Spleen (tissue), 11 donors: ENCODE data around the gene NHERF1. TPM values are rescaled to one million over a fixed set of nuclear protein-coding genes. Genes with fewer than 3 reads are reported as not detected.
A peak's percentile ranks its signal among the peaks of the same experiment; 100 is the strongest.

Experiments used
- DNase-seq: peaks from one replicate; pipeline ENCODE4 v3.0.0-alpha.2; 2020
- H3K27ac ChIP-seq, 8 donors: fragments of 200-600 bp; sonication (generic) in 7 of 8; 1 replicate in 4 of 8; 2 replicates in 4 of 8; pipeline versions ENCODE4 v1.5.0 to v1.8.0; 2016 to 2021; ENCODE audit warnings: inconsistent platforms in 4 of 8, mild to moderate bottlenecking in 4 of 8, moderate library complexity in 1 of 8
- H3K27me3 ChIP-seq, 7 donors: fragments of 200-600 bp; sonication (generic) in 6 of 7; replicated peaks in 1 of 7; 1 replicate in 4 of 7; 2 replicates in 3 of 7; pipeline versions ENCODE4 v1.5.0 to v1.8.0; 2016 to 2021; ENCODE audit warnings: inconsistent platforms in 3 of 7, mild to moderate bottlenecking in 1 of 7
- H3K36me3 ChIP-seq, 6 donors: fragments of 200-600 bp; sonication (generic) in 5 of 6; 1 replicate in 4 of 6; 2 replicates in 2 of 6; pipeline versions ENCODE4 v1.5.0 to v1.8.0; 2016 to 2021; ENCODE audit warnings: inconsistent platforms in 2 of 6
- H3K4me1 ChIP-seq, 6 donors: fragments of 200-600 bp; sonication (generic) in 5 of 6; 1 replicate in 3 of 6; 2 replicates in 3 of 6; pipeline versions ENCODE4 v1.5.0 to v1.8.0; 2016 to 2021; ENCODE audit warnings: inconsistent platforms in 3 of 6
- H3K4me3 ChIP-seq, 8 donors: fragments of 200-600 bp; sonication (generic) in 7 of 8; 1 replicate in 4 of 8; 2 replicates in 4 of 8; pipeline versions ENCODE4 v1.5.0 to v1.8.0; 2016 to 2021; ENCODE audit warnings: inconsistent platforms in 4 of 8, mild to moderate bottlenecking in 4 of 8, moderate library complexity in 2 of 8
- H3K9me3 ChIP-seq, 8 donors: fragments of 200-600 bp; sonication (generic) in 7 of 8; 1 replicate in 4 of 8; 2 replicates in 4 of 8; pipeline versions ENCODE4 v1.5.0 to v1.8.0; 2016 to 2021; ENCODE audit warnings: inconsistent platforms in 4 of 8
- POLR2A ChIP-seq, 3 donors: fragments of 450-650 bp; IDR thresholded peaks; one replicate each; pipeline ENCODE4 v1.5.1; 2017; ENCODE audit warnings: antibody characterized with exemption in 3 of 3, mild to moderate bottlenecking in 1 of 3
- POLR2AphosphoS5 ChIP-seq, 3 donors: sonication (generic); formaldehyde crosslinking; IDR thresholded peaks; one replicate each; pipeline ENCODE4 v1.5.1; 2017; ENCODE audit warnings: antibody characterized with exemption in 3 of 3
- WGBS, 5 donors: extraction: QIAGEN DNeasy Blood & Tissue Kit in 3 of 5; methylation state at CpG; one replicate each; pipeline versions ENCODE4 v1.1.5 to v1.1.7; 2013 to 2018; 5-methylcytosine and 5-hydroxymethylcytosine counted together
- intact Hi-C: fragments of 100-400 bp; cut with DNase I; formaldehyde crosslinking; loops from one replicate; pipeline ENCODE4 v1.15.0; 2023; ENCODE audit warnings: low total_unique reads
- polyA plus RNA-seq, 3 donors: library from polyadenylated mRNA; stranded (reverse); fragments of 200-250 nt; gene quantifications; one replicate each; pipeline ENCODE4 v1.2.1, GENCODE V29; 2013
- total RNA-seq, 7 donors: library from RNA; depleted of rRNA in 3 of 7; stranded (reverse); fragments of >200 nt in 3 of 7; fragmentation: NEBNext Ultra II Directional in 4 of 7; extraction: Animal tissue kit (Norgen Biotek cat#: 25700) in 4 of 7; gene quantifications; one replicate each; pipeline versions ENCODE4 v1.1.0 to v1.2.1, GENCODE V29; 2016 to 2021
- TF ChIP-seq, protein P1 (sequence below), 11 experiments: fragments of 200-600 bp in 7 of 11; fragments of 450-650 bp in 4 of 11; sonication (generic) in 4 of 11; IDR thresholded peaks in 8 of 11; conservative IDR thresholded peaks in 3 of 11; 1 replicate in 7 of 11; 2 replicates in 4 of 11; pipeline versions ENCODE4 v1.4.0 to v1.8.0; 2016 to 2021; ENCODE audit warnings: antibody characterized with exemption in 11 of 11, inconsistent platforms in 4 of 11, mild to moderate bottlenecking in 1 of 11
- donor health status: healthy with polysubstance abuse.
- donor health status: DM: no; HTN: no; CAD: no; lungs with moderate emphysema.
- donor health status: DM: no; HTN: no; CAD: no.
- donor health status: Bipolar disorder and iron deficiency.
- donor health status: healthy.
- donor health status: DM: no; HTN: no; CAD: no.
- donor health status: DM: yes; HTN: yes; CAD: no.

Gene NHERF1
- total and polyA plus RNA-seq, 10 donors: 28.7 to 85.6 (median 52.0) TPM

DNA sequence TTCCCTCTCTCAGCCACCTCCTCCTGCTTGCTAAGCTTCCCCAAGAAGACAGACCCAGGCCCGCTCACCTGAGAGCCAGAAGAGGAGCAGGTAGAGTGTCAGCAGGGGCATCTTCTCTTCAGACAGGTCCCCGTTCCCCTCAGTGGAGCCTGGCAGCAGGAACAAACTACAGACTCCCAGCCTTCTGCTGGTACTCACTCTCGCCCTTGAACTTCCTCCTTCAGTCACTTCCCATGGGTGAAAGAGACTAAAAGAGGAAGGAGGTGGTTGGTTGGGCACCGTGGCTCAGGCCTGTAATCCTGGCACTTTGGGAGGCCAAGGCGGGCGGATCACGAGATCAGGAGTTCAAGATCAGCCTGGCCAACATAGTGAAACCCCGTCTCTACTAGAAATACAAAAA is 35.7 kb upstream of the NHERF1 start, which contains the start of gene CD300LF:
TSS of gene CD300LF (minus strand) at position 168 of the 400 bp plus-strand sequence. CDS start at position 111, 57 bp downstream.
- Histone ChIP-seq H3K4me3 (peak within 1 kb of the TSS in 6 of 8 donors; percentile 6 to 68 (median 40)), H3K27me3 (peaks cover 0 to 18% (median 0%) of the 10 kb centered on the region in 7 donors), H3K27ac (peak within 1 kb of the TSS in 6 of 8 donors; percentile 49 to 89 (median 78)), H3K9me3 (no peaks in the 10 kb centered on the region), H3K36me3 (no peaks in the 10 kb centered on the region), H3K4me1 (peaks cover 0 to 53% (median 10%) of the 10 kb centered on the region in 6 donors)
- intact Hi-C loops: no loop called here
- TF ChIP-seq POLR2A (IDR thresholded peaks at IDR 0.05): no peak
- TF ChIP-seq, protein P1, sequence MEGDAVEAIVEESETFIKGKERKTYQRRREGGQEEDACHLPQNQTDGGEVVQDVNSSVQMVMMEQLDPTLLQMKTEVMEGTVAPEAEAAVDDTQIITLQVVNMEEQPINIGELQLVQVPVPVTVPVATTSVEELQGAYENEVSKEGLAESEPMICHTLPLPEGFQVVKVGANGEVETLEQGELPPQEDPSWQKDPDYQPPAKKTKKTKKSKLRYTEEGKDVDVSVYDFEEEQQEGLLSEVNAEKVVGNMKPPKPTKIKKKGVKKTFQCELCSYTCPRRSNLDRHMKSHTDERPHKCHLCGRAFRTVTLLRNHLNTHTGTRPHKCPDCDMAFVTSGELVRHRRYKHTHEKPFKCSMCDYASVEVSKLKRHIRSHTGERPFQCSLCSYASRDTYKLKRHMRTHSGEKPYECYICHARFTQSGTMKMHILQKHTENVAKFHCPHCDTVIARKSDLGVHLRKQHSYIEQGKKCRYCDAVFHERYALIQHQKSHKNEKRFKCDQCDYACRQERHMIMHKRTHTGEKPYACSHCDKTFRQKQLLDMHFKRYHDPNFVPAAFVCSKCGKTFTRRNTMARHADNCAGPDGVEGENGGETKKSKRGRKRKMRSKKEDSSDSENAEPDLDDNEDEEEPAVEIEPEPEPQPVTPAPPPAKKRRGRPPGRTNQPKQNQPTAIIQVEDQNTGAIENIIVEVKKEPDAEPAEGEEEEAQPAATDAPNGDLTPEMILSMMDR (IDR thresholded peaks at IDR 0.05 in 8 of 11, conservative IDR thresholded peaks at IDR 0.05 in 3 of 11): no peak
- peak in 2 of 3 donors; percentile 50 to 56 for TF ChIP-seq POLR2AphosphoS5 (IDR thresholded peaks at IDR 0.05)
- 20 to 45% (median 27%) methylated on average over 8 of the region's 8 CpGs for WGBS, 5 donors
- peak; percentile 86 for DNase-seq

DNA sequence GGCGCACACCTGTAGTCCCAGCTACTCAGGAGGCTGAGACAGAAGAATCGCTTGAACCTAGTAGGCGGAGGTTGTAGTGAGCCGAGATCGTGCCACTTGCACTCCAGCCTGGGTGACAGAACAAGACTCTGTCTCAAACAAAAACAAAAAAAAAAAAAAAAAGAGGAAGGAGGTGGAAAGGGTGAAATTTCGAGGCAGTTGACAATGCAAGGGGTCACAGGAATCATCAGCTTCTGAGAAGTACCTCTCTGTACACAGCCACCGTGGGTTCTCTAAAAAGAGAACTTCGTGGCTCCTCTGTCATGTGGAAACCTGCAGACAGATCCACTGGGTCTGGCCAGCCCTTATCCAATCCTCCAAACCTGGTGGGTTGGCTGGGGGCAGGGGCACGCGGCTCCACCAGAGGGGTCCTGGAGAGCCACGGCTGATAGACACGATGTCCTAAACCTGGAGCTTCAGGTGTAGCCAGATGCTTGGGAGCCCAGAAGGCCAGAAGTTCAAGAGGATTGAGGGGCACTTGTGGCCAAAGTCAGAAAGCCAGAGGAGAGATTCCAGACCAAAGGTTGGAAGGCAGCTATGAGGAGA is 35.2 kb upstream of the NHERF1 start:
- intact Hi-C loops: no loop called here
- H3K36me3 ChIP-seq: no peaks in the 10 kb centered on the region
- H3K27ac ChIP-seq: peak overlapping the region in 6 of 8 donors; percentile 49 to 89 (median 78)
- 58 to 69% (median 60%) methylated on average over 12 of the region's 12 CpGs for WGBS, 5 donors
- peak overlapping the region in 1 of 8 donors; percentile 68 for H3K4me3 ChIP-seq
- peak; percentile 79 for DNase-seq
- TF ChIP-seq POLR2AphosphoS5 (IDR thresholded peaks at IDR 0.05) (no peak), POLR2A (IDR thresholded peaks at IDR 0.05) (no peak)
- TF ChIP-seq, protein P1 (IDR thresholded peaks at IDR 0.05 in 8 of 11, conservative IDR thresholded peaks at IDR 0.05 in 3 of 11): no peak
- peaks cover 0 to 53% (median 10%) of the 10 kb centered on the region in 6 donors for H3K4me1 ChIP-seq
- H3K27me3 ChIP-seq: peaks cover 0 to 18% (median 0%) of the 10 kb centered on the region in 7 donors
- no peaks in the 10 kb centered on the region for H3K9me3 ChIP-seq

DNA sequence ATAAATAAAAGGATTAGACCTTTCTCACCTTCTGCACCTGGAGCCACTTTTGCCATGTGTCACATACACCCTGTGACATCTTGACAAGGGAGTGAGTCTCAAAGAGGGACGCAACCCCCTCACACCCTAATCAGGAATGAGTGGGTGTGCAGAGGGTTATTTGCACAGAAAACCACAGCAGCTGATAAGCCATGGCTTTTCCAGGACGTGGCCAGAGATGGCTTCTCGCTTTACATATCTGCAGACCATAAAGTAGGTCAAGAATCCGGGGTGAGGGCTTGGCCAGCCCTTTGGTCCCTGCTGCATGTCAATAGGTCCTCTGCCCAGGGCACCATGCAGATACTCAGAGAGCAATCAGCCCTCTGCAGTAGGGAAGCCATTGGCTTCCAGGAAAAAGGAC is 33.3 kb upstream of the NHERF1 start:
- no peak overlapping the region for H3K27ac ChIP-seq
- H3K9me3 ChIP-seq: no peaks in the 10 kb centered on the region
- 41 to 70% (median 56%) methylated on average over 4 of the region's 4 CpGs for WGBS, 5 donors
- no peaks in the 10 kb centered on the region for H3K36me3 ChIP-seq
- DNase-seq: no peak
- TF ChIP-seq POLR2A (IDR thresholded peaks at IDR 0.05) (no peak), POLR2AphosphoS5 (IDR thresholded peaks at IDR 0.05) (no peak)
- intact Hi-C loops: no loop called here
- peaks cover 0 to 18% (median 0%) of the 10 kb centered on the region in 7 donors for H3K27me3 ChIP-seq
- H3K4me3 ChIP-seq: no peak overlapping the region
- H3K4me1 ChIP-seq: peaks cover 0 to 42% (median 9%) of the 10 kb centered on the region in 6 donors

DNA sequence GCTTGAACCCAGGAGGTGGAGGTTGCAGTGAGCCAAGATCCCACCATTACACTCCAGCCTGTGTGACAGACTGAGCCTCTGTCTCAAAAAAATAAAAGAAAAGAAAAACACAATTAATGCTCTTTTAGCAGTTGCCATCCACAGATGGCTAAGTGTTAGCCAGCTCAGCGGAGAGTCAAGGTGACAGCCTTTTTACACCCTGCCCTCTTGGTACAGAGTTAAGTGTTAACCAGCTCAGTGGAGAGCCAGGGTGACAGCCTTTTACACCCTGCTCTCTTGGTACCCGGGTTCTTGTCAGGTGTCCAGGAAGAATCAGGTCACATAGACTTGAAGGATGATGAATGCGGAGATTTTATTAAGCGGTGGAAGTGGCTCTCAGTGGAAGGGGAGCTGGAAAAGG is 27.9 kb upstream of the NHERF1 start:
- no peak overlapping the region for H3K27ac ChIP-seq
- no peaks in the 10 kb centered on the region for H3K4me1 ChIP-seq
- H3K27me3 ChIP-seq: no peaks in the 10 kb centered on the region
- WGBS, 5 donors: 87 to 91% (median 90%) methylated on average over 4 of the region's 4 CpGs
- intact Hi-C loops: no loop called here
- TF ChIP-seq, protein P1 (IDR thresholded peaks at IDR 0.05 in 8 of 11, conservative IDR thresholded peaks at IDR 0.05 in 3 of 11): no peak
- TF ChIP-seq POLR2A (IDR thresholded peaks at IDR 0.05) (no peak), POLR2AphosphoS5 (IDR thresholded peaks at IDR 0.05) (no peak)
- peaks cover 0 to 6% (median 0%) of the 10 kb centered on the region in 8 donors for H3K9me3 ChIP-seq
- no peak for DNase-seq
- H3K4me3 ChIP-seq: no peak overlapping the region
- H3K36me3 ChIP-seq: no peaks in the 10 kb centered on the region
